Uterus (tissue), 2 donors: ENCODE measurements around the gene COX6B1.
"Not testable (repeated sequence)": the region's sequence is repeated elsewhere in the genome, so short reads cannot be mapped to it uniquely, and the experiment has no call there.

ENCODE experiments used
- POLR2A ChIP-seq, 2 donors: fragments of 450-650 bp; IDR thresholded peaks; one replicate each; pipeline ENCODE4 v1.6.1; 2016; ENCODE audit warnings: antibody characterized with exemption in 2 of 2, mild to moderate bottlenecking in 1 of 2, moderate library complexity in 1 of 2
- TF ChIP-seq, protein P1 (sequence below), 4 experiments: fragments of 200-600 bp in 2 of 4; fragments of 450-650 bp in 2 of 4; sonication (generic) in 2 of 4; IDR thresholded peaks; one replicate each; pipeline ENCODE4 v1.5.1; 2016 to 2019; ENCODE audit warnings: antibody characterized with exemption in 4 of 4, mild to moderate bottlenecking in 2 of 4, moderate library complexity in 1 of 4

DNA sequence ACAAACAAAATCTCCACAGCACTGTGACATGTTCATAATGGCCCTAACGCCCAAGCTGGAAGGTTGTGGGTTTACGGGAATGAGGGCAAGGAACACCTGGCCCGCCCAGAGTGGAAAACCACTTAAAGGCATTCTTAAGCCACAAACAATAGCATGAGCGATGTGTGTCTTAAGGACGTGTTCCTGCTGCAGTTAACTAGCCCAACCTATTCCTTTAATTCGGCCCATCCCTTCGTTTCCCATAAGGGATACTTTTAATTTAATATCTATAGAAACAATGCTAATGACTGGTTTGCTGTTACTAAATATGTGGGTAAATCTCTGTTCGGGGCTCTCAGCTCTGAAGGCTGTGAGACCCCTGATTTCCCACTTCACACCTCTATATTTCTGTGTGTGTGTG lies 41.0 kb upstream of the COX6B1 start:
- TF ChIP-seq, protein P1, sequence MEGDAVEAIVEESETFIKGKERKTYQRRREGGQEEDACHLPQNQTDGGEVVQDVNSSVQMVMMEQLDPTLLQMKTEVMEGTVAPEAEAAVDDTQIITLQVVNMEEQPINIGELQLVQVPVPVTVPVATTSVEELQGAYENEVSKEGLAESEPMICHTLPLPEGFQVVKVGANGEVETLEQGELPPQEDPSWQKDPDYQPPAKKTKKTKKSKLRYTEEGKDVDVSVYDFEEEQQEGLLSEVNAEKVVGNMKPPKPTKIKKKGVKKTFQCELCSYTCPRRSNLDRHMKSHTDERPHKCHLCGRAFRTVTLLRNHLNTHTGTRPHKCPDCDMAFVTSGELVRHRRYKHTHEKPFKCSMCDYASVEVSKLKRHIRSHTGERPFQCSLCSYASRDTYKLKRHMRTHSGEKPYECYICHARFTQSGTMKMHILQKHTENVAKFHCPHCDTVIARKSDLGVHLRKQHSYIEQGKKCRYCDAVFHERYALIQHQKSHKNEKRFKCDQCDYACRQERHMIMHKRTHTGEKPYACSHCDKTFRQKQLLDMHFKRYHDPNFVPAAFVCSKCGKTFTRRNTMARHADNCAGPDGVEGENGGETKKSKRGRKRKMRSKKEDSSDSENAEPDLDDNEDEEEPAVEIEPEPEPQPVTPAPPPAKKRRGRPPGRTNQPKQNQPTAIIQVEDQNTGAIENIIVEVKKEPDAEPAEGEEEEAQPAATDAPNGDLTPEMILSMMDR (IDR thresholded peaks at IDR 0.05), result not testable (repeated sequence)
- TF ChIP-seq POLR2A (IDR thresholded peaks at IDR 0.05), result not testable (repeated sequence)
